HG02759 (cell line): ENCODE data around the gene SMOC2.
"Not testable (repeated sequence)": the region's sequence is repeated elsewhere in the genome, so short reads cannot be mapped to it uniquely, and the experiment has no call there.

Experiments used
- ATAC-seq: cut with Tn5 transposase; IDR thresholded peaks from one replicate; pipeline ENCODE4 v1.9.1; 2021; ENCODE audit warnings: mild to moderate bottlenecking, moderate library complexity; ENCODE audit not compliant: unreplicated experiment

SMOC2 gene

DNA sequence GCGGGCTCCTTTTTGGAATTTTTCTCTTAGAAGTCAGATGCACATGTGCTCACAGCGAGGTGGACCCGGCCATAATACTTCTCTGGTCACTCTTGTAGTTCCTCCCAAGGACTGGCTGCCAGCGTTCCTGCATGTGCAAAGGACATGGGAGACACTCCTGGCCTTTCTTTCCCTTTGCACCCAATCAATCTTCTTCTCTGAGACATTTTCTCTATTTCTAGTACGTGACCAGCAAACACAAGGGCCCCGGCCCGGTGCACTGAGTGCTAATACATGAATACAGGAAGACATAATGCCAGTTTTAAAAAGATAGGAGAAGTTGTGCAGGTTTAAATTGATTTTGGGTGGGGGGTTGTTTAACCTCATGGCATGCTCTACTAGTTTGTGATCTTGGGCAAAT, 233.6 kb downstream of the SMOC2 start:
- ATAC-seq, result no peak

DNA sequence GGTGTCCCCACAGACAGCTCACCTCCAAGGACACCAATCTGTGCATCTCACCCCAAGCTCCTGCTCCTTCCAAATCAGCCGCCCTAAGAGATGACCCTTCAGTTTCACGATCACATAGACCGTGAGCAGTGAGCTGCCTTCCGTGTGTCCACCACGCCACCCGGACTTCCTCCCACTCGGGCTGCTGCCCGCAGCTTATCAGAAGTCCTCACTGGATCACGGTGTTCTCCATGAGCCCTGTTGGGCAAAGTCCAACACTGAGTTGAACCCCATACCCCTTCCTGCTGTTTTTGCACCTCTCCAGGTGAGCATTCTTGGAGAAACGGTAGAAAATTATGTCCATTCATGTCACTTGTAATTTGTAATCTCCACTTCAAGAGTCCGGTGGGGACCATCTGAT, 234.4 kb downstream of the SMOC2 start:
- no peak for ATAC-seq

DNA sequence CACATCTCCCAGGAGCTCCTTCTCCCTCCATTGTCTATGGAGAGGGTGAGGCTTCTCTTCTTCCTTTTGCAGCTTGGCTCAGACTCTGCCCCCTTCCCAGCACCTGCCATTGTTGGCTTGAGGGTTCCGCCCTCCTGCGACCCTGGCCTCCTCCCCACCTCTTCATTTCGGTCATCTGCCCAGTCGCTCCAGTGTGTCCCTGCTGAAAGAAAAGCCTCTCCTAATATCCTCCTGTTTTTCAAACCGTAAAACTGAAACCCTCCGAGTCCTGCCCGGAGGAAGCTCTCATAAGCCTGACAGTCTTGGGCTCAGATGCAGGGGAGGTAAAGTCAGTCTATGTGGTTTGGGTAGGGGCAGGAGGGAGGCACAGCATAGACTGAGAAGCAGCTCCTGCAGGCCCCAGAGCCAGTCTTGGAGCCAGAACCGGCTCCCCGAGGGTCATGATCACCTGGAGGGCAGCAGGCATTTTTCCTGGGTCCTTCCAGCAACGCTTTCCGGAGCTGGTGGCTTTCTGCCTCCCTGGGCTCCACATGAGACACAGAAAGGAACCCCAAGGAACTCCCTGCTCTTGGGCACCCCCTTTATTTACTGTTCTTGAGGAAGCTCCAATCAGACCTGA, 235.1 kb downstream of the SMOC2 start:
- no peak for ATAC-seq

DNA sequence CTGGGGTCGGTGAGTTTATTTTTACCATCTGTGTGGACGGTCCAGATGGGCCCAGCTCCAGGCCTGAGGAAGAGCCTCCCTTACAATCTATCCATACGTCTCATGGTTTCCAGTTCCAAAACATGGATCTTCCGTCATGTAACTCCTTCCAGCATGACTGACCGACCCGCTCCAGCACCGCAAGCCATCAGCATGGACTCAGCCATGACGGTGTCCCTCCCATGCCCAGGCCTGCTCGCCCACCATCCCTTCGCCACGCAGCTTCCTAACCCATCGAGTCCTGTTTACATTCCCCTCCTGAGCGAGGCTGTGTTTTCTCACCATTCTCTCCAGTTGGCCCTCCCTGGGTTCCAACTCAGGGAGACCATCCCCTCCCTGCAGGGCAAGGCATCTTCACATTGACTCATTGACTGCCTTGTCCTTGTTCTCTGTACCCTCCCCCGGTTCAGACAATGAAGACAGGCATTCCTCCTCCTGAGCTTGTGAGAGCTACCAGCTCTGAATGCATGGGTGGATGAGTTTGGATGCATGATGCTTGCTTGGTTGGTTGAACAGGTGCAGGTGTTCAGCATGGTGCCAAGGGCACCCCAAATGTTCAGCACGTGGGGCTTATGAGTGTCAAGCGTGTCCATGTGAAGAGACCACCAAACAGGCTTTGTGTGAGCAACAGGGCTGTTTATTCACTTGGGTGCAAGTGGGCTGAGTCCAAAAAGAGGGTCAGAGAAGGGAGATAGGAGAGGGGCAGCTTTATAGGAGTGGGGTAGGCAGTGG, 235.8 kb downstream of the SMOC2 start:
- no peak for ATAC-seq

DNA sequence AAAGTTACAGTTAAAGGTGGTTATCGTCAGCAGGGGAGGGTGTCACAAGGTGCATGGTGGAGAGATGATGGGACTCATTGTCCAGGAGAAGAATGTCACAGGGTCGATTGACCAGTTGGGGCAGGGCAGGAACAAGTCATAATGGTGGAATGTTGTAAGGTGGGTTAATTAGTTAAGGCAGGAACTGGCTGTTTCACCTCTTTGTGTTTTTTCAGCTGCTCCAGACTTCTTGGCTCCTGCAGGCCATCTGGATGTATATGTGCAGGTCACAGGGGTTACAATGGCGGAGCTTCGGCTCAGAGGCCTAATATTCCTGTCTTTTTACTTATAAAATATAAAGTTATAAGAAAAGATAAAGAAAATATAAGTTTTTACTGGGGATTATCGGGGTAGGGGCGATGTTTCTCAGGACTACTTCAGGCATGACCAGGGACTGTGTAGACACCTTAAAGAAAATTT, 236.4 kb downstream of the SMOC2 start:
- ATAC-seq, result not testable (repeated sequence)

DNA sequence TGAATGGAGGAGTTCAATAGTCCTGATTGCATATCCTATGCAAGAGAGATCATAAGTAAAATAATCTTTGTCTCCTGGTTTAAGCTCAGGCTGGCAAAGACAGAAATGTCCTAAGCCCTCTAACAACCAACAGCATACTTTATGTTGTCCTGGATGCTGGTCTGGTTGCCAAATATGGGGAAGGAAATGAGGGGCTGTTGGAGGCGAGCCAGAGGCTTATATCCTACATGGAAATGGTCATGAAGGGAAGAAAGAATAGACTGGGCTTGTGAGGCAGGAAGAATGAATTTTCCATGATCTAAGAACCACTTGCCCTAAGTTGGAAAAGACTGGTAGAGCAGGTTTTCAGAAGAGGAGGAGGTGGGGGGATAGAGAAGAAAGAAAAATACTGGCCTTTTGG, 237.1 kb downstream of the SMOC2 start:
- no peak for ATAC-seq

DNA sequence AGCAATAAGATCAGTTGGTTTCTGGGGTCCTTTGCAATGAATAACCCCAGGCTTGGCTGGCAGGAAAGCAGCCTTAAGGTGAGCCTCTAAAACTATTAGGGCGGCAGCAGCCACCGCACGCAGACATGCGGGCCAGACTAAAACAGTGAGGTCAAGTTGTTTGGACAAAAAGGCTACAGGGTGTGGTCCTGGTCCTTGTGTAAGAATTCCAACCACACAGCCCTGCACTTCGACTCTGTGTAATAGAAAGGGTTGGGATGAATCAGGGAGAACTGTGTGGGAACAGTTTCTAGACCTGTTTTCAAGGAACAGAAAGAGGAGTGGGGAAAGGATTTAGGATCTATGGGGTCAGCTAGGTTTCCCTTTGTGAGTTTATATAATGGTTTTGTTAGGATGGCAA, 237.6 kb downstream of the SMOC2 start:
- ATAC-seq, result no peak

DNA sequence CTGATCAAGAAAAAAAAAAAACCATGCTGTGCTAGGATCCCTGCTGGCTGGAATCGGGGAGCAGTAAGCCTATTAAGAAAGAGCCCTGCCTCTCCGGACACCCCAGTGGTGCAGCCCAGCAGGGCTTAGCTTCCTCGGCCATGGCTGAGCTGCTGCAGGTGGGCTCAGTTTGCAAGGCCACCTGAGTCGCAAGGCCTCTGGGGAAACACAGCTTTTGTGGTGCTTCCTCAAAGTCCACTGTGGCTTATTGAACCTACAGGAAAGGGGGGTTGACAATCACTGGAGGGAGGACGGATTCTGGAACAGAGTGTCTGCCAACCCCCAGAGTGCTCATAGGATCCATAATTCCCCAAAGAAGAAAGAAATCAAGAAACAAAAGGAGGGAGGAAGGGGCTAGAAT, 240.8 kb downstream of the SMOC2 start:
- no peak for ATAC-seq

DNA sequence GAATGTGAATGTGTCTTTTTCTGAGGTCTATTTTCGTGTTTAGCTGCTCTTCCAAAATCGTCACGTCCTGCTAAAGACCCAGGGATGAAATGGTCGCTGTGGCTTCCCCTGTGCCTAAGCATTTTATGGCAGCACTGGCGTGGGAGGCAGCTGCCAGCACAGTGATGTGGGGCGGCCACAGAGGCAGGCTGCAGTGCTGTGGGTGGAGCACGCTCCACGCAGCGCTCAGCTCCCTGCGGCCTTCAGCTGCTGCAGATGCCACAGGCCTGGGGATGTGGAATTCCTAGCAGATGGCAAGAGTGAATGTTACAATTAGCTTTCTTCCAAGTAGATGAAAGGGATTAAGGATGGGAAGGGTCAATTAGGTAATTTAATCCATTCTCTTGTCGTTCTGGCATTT, 242.6 kb downstream of the SMOC2 start:
- no peak for ATAC-seq

DNA sequence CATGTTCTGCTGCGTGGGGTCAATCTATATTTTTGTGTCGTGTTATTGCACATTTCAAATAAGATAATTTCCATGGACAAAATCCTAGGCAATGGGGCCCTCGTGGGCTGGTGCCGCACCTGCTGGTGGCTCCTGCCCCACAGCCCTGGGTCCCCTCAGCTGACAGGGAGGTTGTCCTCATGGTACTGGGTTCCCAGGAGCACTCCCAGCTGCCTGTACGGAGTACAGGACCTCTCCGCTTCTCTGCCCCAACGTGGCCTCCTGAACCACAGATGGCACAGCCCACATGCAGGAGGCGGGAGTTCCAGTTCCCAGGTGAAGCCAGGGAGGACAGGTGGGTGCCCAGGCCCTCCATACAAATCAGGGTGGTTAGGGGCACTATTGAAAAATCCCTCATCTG, 243.5 kb downstream of the SMOC2 start:
- ATAC-seq, result no peak

DNA sequence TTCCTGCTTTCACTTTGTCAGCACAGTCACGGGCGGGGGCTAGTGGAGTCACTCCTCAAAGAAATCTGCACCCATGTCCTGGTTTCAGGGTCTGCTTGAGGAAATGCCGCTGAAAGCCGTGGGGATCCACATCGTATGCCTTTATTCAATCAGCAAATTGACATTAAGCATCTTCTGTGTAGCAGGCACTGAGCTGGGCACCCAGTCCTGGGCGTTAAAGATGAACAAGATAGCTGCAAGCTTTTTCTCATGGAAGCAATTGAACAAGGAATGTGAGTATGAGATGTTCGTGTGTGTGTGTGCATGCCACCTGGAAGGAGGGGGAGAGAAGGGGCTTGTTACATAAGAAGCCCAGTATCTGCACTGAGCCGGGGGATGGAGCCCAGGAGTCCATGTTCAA, 243.9 kb downstream of the SMOC2 start:
- no peak for ATAC-seq

DNA sequence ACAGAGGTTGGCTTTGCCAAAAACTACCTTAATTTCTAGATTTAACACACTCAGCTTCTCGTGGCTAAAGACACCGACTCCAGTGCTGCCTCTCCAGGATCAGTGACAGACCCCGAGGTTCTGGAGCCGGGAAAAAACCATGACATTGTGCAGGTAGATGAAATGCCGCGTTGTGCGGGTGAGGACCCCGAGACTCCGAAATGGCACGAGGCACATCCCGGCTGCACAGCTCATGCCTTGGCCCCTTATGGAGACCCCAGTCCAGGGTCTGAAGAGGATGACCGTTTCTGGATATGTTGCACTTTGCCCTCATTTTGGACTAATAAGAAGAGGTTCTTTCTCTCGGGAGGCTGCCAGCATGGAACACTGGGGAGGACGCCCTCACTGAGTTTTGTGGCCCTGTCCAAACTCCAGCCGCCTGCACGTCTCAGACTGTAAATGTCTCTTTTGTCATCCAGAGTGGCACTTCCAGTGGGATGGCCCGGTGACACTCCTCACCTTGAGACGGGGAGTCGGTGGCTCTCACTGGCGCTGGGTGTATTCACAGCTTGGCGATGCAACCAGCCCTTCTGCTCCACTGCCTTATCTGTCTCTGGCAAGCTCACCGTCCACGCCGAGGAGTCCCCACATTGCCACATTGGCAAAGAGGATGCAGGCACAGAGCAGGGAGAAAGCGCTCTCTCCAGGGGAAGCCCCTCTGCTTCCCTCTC, 245.2 kb downstream of the SMOC2 start:
- ATAC-seq, result no peak

DNA sequence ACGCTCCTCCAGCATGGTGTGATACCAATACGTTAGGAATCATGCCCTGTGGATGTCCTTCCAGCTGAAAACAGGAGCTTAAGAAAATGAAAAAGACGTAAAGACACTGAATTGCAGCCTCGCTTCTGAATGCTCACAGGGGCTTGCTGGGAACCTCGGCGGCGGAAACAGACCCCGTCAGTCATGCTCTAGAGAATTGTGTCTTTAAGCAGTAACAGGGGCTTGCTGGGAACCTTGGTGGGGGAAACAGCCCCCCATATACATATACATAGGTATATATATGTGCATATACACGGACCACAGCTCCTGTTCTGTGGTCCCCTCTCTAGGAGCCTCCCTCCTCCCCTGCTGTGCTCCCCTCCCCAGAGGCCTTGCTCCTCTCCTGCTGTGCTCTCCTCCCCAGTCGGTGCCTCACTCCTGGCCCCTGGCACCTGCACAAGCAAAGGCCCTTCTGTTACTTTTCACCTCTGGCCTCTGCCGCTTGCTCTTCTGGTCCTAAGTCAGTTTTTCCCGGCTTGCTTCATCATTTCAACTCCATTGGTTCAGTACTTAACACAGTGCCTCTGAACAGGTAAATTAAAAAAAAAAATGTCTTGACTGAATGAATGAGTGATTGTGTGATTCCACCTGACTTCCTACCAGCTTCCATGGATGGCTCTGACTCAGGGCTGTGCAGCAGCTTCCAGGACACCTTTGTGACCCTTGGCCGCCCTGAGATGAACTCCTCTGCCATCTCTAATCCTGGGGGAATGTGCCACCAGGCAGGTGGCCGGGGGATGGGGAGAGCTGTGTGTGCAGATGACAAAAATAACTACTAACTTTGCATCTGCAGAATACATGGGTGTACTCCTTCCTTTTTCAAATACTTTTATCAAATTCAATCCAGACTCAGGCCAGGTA, 246.1 kb downstream of the SMOC2 start:
- ATAC-seq, result no peak

DNA sequence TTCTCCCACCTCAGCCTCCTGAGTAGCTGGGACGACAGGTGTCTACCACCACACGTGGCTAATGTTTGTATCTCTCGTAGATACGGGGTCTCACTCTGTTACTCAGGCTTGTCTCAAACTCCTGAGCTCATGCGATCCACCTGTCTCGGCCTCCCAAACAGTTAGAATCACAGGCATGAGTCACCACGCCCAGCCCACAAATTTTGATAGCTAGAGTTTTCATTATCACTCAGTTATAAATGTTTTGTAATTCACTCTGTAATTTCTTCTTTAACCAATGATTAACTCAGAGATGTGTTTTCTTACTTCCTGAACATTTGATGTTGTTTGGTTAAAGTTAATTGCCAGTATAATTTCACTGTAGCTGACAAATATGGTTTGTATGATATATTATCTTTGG, 249.3 kb downstream of the SMOC2 start:
- ATAC-seq, result no peak

DNA sequence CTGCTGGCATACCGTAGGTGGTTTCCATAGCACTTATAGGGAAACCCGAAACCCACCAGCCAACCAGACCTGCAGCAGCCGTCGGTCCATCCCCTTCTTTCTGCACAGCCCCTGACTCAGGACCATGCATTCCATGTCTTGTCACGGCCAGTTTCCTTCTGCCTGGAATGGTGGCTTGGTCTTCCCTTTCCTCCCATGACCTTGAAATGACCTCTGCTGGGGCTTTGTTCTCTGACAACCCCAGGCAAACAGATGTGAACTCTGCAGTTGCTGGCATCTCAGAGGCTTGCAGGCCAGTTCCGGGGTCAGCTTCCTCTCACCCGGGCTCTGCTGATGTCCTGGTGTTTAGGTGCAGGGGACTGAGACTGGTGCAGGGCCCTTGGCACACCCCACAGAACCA, 250.8 kb downstream of the SMOC2 start:
- ATAC-seq, result no peak

DNA sequence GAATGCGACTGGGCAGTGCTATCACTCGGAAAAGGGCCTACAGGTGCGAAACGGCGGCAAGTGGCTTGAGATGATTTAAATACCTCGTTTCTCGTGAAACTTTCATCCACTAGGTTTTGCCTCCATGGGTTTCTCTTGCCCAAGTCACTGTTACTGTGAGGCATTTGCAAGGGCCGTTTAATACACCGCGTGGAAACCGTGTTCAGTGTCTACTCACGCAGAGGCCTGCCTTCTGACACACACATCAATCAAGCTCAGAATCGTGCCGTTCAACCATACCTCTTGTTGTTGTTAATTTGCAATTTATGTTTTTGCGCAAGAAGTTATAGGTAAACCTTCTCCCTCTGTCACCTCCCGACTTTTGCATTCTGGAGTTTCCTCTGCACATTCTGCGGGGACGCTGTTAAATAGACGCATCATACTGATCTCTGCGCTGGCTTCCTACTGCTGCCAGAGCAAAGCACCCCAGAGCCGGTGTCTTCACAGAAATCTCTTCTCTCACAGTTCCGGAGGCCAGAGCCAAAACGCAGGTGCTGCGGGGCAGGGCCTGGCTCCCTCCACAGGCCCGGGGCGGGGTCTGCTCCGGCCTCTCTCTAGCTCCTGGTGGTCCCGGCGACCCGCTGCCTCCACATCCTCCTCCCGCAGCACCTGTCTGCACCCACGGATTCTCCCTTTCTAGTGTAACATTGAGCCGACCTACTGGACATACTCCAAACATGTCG, 251.4 kb downstream of the SMOC2 start:
- no peak for ATAC-seq

DNA sequence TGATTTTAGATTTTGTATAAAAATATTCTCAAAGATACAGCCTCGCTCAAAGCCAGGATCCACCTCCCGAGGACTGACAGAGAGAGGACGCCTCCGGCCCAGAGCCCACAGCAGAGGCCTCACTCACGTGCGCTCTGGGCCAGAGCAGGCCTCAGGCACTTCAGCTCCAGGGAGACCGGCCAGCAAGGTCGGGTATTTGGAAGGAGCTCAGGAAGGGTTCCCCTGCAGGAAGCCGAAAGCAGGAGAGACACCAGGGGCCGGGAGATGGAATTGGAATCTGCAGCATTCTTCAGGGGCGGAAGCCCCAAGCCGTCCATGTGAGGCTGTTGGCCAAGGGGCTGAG, 251.9 kb downstream of the SMOC2 start:
- ATAC-seq, result not testable (repeated sequence)

DNA sequence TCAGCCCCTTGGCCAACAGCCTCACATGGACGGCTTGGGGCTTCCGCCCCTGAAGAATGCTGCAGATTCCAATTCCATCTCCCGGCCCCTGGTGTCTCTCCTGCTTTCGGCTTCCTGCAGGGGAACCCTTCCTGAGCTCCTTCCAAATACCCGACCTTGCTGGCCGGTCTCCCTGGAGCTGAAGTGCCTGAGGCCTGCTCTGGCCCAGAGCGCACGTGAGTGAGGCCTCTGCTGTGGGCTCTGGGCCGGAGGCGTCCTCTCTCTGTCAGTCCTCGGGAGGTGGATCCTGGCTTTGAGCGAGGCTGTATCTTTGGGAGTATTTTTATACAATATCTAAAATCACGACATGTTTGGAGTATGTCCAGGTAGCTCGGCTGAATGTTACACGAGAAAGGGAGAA, 253.8 kb downstream of the SMOC2 start:
- ATAC-seq, result not testable (repeated sequence)

DNA sequence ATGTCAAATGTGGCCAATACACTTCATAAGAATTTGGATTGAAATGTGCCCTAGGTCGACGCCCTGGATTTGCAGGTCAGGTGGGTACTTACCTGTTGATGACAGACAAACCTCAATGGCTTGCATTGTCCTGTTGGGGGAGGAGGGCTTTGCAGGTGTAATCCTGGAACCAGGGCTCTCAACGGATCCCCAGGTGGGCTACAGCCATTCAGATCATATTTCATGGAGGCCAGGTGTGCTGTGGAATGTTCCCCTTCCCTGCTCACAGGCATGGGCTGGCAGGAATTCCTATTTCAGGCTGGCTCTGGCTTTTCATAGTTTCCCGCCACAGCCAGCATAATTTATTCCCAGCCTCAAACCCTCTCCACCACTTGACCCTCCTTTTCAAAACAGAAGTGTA, 254.7 kb downstream of the SMOC2 start:
- no peak for ATAC-seq

DNA sequence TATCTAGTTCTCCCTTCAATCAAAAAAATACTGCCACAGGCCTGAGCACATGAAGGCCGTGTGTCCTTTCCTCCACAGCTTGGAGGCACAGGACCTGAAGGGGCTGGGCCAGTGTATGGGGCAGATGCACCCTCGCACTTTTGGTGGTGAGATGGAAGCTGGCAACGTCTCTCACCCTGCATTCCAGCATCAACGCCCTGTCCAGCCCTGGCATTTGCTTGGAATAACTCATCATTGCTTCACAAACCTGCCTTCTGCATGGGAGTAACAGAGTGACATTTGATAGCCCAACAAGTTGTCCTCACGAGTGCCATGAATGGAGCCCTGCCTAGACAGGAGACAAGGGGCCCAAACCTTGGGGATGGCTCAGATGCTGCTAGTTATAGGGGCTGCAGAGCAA, 257.9 kb downstream of the SMOC2 start:
- ATAC-seq, result no peak
